ENCODE results near the gene ATF7. TPM values are rescaled to one million over a fixed set of nuclear protein-coding genes. Genes with fewer than 3 reads are reported as not detected.
A peak's percentile ranks its signal among the peaks of the same experiment; 100 is the strongest.

The ATF7 gene
- total and polyA plus RNA-seq, 2 donors (not counting 1 experiment from before 2014, with no cell fraction given), result 11.4 to 24.7 TPM

DNA sequence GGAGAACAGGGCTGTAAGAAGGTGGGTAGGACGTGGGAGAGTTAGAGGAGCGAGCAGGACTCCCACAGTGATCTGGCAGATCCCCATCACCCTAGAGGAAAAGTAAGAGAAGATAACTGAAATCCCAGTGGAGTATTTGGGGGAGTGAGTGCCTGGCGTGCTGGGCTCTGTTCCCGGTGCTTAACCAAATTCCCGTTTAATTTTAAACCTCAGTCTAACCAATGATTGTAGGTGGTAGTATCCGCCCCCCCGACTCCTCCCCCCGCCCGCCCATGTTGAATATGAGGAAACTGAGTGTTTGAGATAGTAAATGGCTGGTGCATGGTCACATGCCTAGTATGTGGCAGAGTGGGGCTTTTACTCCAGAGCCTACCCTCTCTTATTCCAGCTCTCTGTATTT lies 123.9 kb downstream of the ATF7 start:
- H3K79me2 ChIP-seq (ENCODE audit: control insufficient read depth, insufficient read depth, low read length), result peaks cover 31% of the 10 kb centered on the region
- no peaks in the 10 kb centered on the region for H4K20me1 ChIP-seq (ENCODE audit: control insufficient read depth, extremely low read depth, insufficient read depth, low read length)
- H3K9ac ChIP-seq (ENCODE audit: insufficient read depth, low read length), result no peak overlapping the region
- peaks cover 21% of the 10 kb centered on the region for H3K4me1 ChIP-seq (ENCODE audit: control insufficient read depth, extremely low read depth, insufficient read depth, low read length)
- H3K4me3 ChIP-seq (replicated peaks in 1 of 4; ENCODE audit: control extremely low read depth in 1 of 4, insufficient read depth in 1 of 4, low read depth in 3 of 4, low read length in 4 of 4), result peak overlapping the region in 2 of 4 experiments; percentile 85 to 96
- DNase-seq (ENCODE audit: low read depth in 2 of 2), result no peak
- TF ChIP-seq, protein P1, sequence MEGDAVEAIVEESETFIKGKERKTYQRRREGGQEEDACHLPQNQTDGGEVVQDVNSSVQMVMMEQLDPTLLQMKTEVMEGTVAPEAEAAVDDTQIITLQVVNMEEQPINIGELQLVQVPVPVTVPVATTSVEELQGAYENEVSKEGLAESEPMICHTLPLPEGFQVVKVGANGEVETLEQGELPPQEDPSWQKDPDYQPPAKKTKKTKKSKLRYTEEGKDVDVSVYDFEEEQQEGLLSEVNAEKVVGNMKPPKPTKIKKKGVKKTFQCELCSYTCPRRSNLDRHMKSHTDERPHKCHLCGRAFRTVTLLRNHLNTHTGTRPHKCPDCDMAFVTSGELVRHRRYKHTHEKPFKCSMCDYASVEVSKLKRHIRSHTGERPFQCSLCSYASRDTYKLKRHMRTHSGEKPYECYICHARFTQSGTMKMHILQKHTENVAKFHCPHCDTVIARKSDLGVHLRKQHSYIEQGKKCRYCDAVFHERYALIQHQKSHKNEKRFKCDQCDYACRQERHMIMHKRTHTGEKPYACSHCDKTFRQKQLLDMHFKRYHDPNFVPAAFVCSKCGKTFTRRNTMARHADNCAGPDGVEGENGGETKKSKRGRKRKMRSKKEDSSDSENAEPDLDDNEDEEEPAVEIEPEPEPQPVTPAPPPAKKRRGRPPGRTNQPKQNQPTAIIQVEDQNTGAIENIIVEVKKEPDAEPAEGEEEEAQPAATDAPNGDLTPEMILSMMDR (conservative IDR thresholded peaks at IDR 0.05 in 1 of 2, IDR thresholded peaks at IDR 0.05 in 1 of 2; ENCODE audit: low read depth in 1 of 2, low read length in 2 of 2), result no peak
- no peak for TF ChIP-seq EZH2 (IDR thresholded peaks at IDR 0.05; ENCODE audit: low read length, missing control alignments)
- H3K4me2 ChIP-seq (ENCODE audit: extremely low read depth, insufficient read depth, low read length), result peak overlapping the region; percentile 100
- no peaks in the 10 kb centered on the region for H3K9me3 ChIP-seq (ENCODE audit: control insufficient read depth, insufficient read depth, low read depth, low read length)
- no peak overlapping the region for H2AFZ ChIP-seq (ENCODE audit: low read length)
- peak overlapping the region; percentile 93 for H3K27ac ChIP-seq (ENCODE audit: insufficient read depth, low read length)
- peaks cover 21% of the 10 kb centered on the region for H3K36me3 ChIP-seq (ENCODE audit: control insufficient read depth, insufficient read depth, low read length)
- no peaks in the 10 kb centered on the region for H3K27me3 ChIP-seq (ENCODE audit: control insufficient read depth, insufficient read depth, low read length)

DNA sequence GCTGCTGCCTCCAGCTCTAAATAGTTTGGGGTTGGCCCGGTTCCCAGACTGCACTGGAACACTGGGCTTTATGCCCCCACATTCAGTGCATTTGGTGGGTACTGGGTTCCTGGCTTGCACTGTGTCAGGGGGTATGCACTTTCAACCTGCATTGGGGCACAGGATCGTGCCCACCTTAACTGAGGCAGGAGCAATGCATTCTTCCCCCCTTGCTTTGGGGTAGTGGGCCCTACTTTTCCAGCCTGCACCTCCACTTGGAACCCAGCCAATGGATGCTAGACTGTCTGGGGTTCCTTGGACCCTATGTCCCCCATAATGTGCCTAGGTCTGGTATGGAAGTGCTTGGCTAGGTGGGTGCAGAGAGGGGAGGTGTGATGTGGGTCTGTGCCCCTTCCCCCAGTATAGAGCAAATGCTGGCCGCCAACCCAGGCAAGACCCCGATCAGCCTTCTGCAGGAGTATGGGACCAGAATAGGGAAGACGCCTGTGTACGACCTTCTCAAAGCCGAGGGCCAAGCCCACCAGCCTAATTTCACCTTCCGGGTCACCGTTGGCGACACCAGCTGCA lies 124.5 kb downstream of the ATF7 start:
- Histone ChIP-seq H3K4me1 (ENCODE audit: control insufficient read depth, extremely low read depth, insufficient read depth, low read length) (peaks cover 26% of the 10 kb centered on the region), H3K27me3 (ENCODE audit: control insufficient read depth, insufficient read depth, low read length) (no peaks in the 10 kb centered on the region), H3K9ac (ENCODE audit: insufficient read depth, low read length) (peak overlapping the region; percentile 90), H3K9me3 (ENCODE audit: control insufficient read depth, insufficient read depth, low read depth, low read length) (no peaks in the 10 kb centered on the region), H3K36me3 (ENCODE audit: control insufficient read depth, insufficient read depth, low read length) (peaks cover 22% of the 10 kb centered on the region), H4K20me1 (ENCODE audit: control insufficient read depth, extremely low read depth, insufficient read depth, low read length) (no peaks in the 10 kb centered on the region), H3K4me2 (ENCODE audit: extremely low read depth, insufficient read depth, low read length) (peak overlapping the region; percentile 100), H3K79me2 (ENCODE audit: control insufficient read depth, insufficient read depth, low read length) (peaks cover 36% of the 10 kb centered on the region), H3K27ac (ENCODE audit: insufficient read depth, low read length) (peak overlapping the region; percentile 93), H3K4me3 (replicated peaks in 1 of 4; ENCODE audit: control extremely low read depth in 1 of 4, insufficient read depth in 1 of 4, low read depth in 3 of 4, low read length in 4 of 4) (peak overlapping the region; percentile 72 to 96 (median 80)), H2AFZ (ENCODE audit: low read length) (peak overlapping the region; percentile 87)
- DNase-seq (ENCODE audit: low read depth in 2 of 2), result no peak
- TF ChIP-seq, protein P1 (conservative IDR thresholded peaks at IDR 0.05 in 1 of 2, IDR thresholded peaks at IDR 0.05 in 1 of 2; ENCODE audit: low read depth in 1 of 2, low read length in 2 of 2), result no peak
- TF ChIP-seq EZH2 (IDR thresholded peaks at IDR 0.05; ENCODE audit: low read length, missing control alignments), result no peak

DNA sequence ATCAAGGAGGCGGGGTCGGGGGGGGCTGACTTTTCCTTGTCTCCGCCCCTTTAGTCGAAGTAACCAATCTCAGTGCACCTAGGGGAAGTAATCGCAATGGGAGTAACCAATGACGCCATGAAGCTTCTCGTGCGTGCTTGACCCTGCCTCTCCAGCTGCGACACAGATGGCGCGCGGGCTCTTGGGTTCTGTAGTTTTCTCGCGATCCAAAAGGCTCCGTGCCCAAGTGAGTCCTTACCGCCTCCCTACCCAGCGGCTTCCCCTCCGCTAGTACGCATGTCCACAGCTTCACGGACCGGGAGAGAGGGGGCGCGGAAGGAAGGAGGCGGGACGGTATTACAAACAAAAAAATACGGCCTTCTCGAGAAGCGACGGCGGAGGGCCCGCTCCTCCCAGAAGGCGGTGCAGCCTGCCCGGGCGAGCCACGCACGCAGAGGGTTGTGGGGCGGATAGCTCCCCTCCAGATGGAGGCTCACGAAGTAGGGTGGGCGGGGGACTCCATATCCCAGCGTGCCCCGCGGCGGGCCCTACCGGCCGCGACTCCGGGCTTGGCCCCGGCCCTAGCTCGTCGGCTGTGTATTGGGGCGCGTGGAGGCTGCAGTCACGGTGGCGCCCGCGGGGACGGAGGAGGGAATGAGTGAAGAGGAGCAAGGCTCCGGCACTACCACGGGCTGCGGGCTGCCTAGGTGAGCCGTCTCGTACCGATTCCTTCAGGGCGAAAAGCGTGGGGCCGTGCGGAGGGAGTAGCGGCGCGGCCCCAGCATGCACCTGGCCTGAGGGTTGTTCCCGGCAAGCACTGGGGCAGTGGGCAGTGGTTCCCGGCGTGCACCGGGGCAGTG lies 125.2 kb downstream of the ATF7 start, which contains the start of gene TARBP2:
Gene TARBP2 (plus strand): TSS at position 508 of the 839 bp plus-strand sequence. CDS start 126 bp downstream, at position 634.
- Histone ChIP-seq H2AFZ (ENCODE audit: low read length) (peak within 1 kb of the TSS; percentile 87), H3K36me3 (ENCODE audit: control insufficient read depth, insufficient read depth, low read length) (peaks cover 20% of the 10 kb centered on the region), H3K4me3 (replicated peaks in 1 of 4; ENCODE audit: control extremely low read depth in 1 of 4, insufficient read depth in 1 of 4, low read depth in 3 of 4, low read length in 4 of 4) (peak within 1 kb of the TSS; percentile 72 to 96 (median 80)), H3K27me3 (ENCODE audit: control insufficient read depth, insufficient read depth, low read length) (no peaks in the 10 kb centered on the region), H3K27ac (ENCODE audit: insufficient read depth, low read length) (peak within 1 kb of the TSS; percentile 93), H3K4me1 (ENCODE audit: control insufficient read depth, extremely low read depth, insufficient read depth, low read length) (peaks cover 24% of the 10 kb centered on the region), H3K4me2 (ENCODE audit: extremely low read depth, insufficient read depth, low read length) (peak within 1 kb of the TSS; percentile 100), H3K9ac (ENCODE audit: insufficient read depth, low read length) (peak within 1 kb of the TSS; percentile 90), H4K20me1 (ENCODE audit: control insufficient read depth, extremely low read depth, insufficient read depth, low read length) (no peaks in the 10 kb centered on the region), H3K9me3 (ENCODE audit: control insufficient read depth, insufficient read depth, low read depth, low read length) (no peaks in the 10 kb centered on the region), H3K79me2 (ENCODE audit: control insufficient read depth, insufficient read depth, low read length) (peaks cover 36% of the 10 kb centered on the region)
- TF ChIP-seq EZH2 (IDR thresholded peaks at IDR 0.05; ENCODE audit: low read length, missing control alignments), result no peak
- TF ChIP-seq, protein P1 (conservative IDR thresholded peaks at IDR 0.05 in 1 of 2, IDR thresholded peaks at IDR 0.05 in 1 of 2; ENCODE audit: low read depth in 1 of 2, low read length in 2 of 2), result no peak
- DNase-seq (ENCODE audit: low read depth in 2 of 2), result peak; percentile 99 to 100
